Body of pancreas (tissue), 4 donors: Measurements from ENCODE around the gene MYO5C.

Source experiments
- CTCF ChIP-seq, 7 experiments: fragments of 450-650 bp in 4 of 7; fragments of 200-600 bp in 3 of 7; sonication (generic) in 3 of 7; IDR thresholded peaks; one replicate each; pipeline ENCODE4 v1.5.1; 2016 to 2019; ENCODE audit warnings: antibody characterized with exemption in 7 of 7
- POLR2A ChIP-seq, 3 donors: fragments of 450-650 bp; IDR thresholded peaks; one replicate each; pipeline ENCODE4 v1.6.1; 2016; ENCODE audit warnings: antibody characterized with exemption in 3 of 3, mild to moderate bottlenecking in 2 of 3

DNA sequence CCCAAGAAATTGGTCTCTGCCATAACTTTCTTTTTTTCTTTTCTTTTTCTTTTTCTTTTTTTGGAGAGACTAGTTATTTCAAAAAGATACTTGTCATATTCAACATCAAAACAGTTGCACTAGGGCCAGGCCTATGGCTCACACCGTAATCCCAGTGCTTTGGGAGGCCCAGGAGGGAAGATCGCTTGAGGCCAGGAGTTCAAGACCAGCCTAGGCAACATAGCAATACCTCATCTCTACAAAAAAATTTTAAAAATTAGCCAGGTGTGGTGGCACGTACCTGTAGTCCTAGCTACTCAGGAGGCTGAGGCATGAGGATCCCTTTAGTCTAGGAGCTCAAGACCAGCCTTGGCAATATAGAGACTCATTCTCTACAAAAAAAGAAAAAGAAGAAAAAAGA lies 55.4 kb downstream of the MYO5C start:
- TF ChIP-seq CTCF (IDR thresholded peaks at IDR 0.05): no peak
- TF ChIP-seq POLR2A (IDR thresholded peaks at IDR 0.05): no peak
